GM21825 (cell line): Measurements from ENCODE around the gene BBS5.
"Not testable (repeated sequence)": the region's sequence is repeated elsewhere in the genome, so short reads cannot be mapped to it uniquely, and the experiment has no call there.

ENCODE experiments used
- ATAC-seq: cut with Tn5 transposase; IDR thresholded peaks from one replicate; pipeline ENCODE4 v1.9.1; 2021; ENCODE audit warnings: mild to moderate bottlenecking, moderate library complexity; ENCODE audit not compliant: unreplicated experiment

The BBS5 gene

DNA sequence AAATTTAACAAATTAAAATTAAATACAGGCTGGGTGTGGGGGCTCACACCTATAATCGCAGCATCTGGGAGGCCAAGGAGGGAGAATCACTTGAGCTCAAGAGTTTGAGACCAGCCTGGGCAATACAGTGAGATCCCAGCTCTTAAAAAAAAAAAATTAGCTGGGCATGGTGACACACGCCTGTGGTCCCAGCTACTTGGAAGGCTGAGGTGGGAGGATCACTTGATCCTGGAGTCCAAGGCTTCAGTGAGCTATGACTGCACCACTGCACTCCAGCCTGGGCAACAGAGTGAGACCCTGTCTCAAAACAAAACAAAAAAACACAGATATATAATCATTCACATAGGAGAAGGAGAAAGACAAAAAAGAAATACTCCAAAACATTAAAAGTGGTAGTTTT is 60.2 kb downstream of the BBS5 start:
- ATAC-seq, result not testable (repeated sequence)

- ATAC-seq, result no peak
Observed at GRCh38 chr2:169540146-169540545, 60.9 kb downstream of the BBS5 start.

GRCh38 chr2:169542433-169542832 is 63.1 kb downstream of the BBS5 start:
- no peak for ATAC-seq

GRCh38 chr2:169546756-169547155 is 67.5 kb downstream of the BBS5 start:
- no peak for ATAC-seq
